Measurements from ENCODE around the gene GAB4.

- no peak for TF ChIP-seq CTCF (conservative IDR thresholded peaks at IDR 0.05; ENCODE audit: low read depth in 2 of 2)
- TF ChIP-seq POLR2AphosphoS5 (IDR thresholded peaks at IDR 0.05; ENCODE audit: low read depth) = no peak
- TF ChIP-seq CREB1 (CRISPR knock-in tag; IDR thresholded peaks at IDR 0.05; ENCODE audit: low read depth) = no peak
- no peak for TF ChIP-seq REST (IDR thresholded peaks at IDR 0.05; ENCODE audit: unreplicated experiment)
Observed at GRCh38 chr22:16964366-16964765, 43.7 kb downstream of the GAB4 start.
